H1 (cell line): Measurements from ENCODE around the gene DPF3. TPM values are rescaled to one million over a fixed set of nuclear protein-coding genes. Genes with fewer than 3 reads are reported as not detected.

Experiments
- CTCF ChIA-PET: fragments of 300-600 bp; sonication (Branson Sonifier 250); formaldehyde crosslinking; loops from one replicate; lab custom pipeline; 2021; ENCODE audit not compliant: partially characterized antibody; lab: Charles Lee
- POLR2A ChIA-PET: fragments of 300-600 bp; sonication (Branson Sonifier 250); formaldehyde crosslinking; loops from one replicate; lab custom pipeline; 2021; ENCODE audit warnings: inconsistent platforms; ENCODE audit not compliant: partially characterized antibody; lab: Charles Lee
- DNase-seq, 2 experiments: peaks; one replicate each; pipeline versions ENCODE4 v3.0.0 to v3.0.0-alpha.2; 2010 to 2022; ENCODE audit warnings: low spot score in 2 of 2, low read depth in 1 of 2, mixed read lengths in 1 of 2
- FAIRE-seq: peaks from 2 replicates; lab custom pipeline; 2011; peaks lifted over from hg19 to GRCh38; lab: Jason Lieb, UNC
- H2AFZ ChIP-seq: 2 replicates; pipeline ENCODE4 v1.8.1; 2012; ENCODE audit warnings: low read length, inconsistent platforms
- H2AK5ac ChIP-seq: 2 replicates; pipeline ENCODE4 v1.6.1; 2013; ENCODE audit warnings: low read depth, low read length
- H2BK120ac ChIP-seq: replicated peaks from 2 replicates; pipeline ENCODE3; 2013; ENCODE audit warnings: low read depth, low read length, inconsistent platforms
- H2BK12ac ChIP-seq: 2 replicates; pipeline ENCODE4 v1.6.1; 2013; ENCODE audit warnings: low read depth, low read length
- H2BK15ac ChIP-seq: 2 replicates; pipeline ENCODE4 v1.6.1; 2013; ENCODE audit warnings: low read length
- H2BK20ac ChIP-seq: 2 replicates; pipeline ENCODE4 v1.6.1; 2013; ENCODE audit warnings: low read length
- H2BK5ac ChIP-seq: 2 replicates; pipeline ENCODE4 v1.6.1; 2013; ENCODE audit warnings: low read depth, low read length
- H3K14ac ChIP-seq: 2 replicates; pipeline ENCODE4 v1.6.1; 2013; ENCODE audit warnings: inconsistent platforms; ENCODE audit not compliant: insufficient read length
- H3K18ac ChIP-seq: 2 replicates; pipeline ENCODE4 v1.6.1; 2013; ENCODE audit warnings: low read length; ENCODE audit errors: extremely low read depth
- H3K23ac ChIP-seq: 2 replicates; pipeline ENCODE4 v1.6.1; 2013; ENCODE audit warnings: inconsistent platforms; ENCODE audit not compliant: insufficient read length
- H3K23me2 ChIP-seq: 2 replicates; pipeline ENCODE4 v1.6.1; 2013; ENCODE audit warnings: low read depth, low read length
- H3K27ac ChIP-seq: 2 replicates; pipeline ENCODE4 v1.6.1; 2011; ENCODE audit warnings: low read depth, low read length, inconsistent platforms
- H3K27me3 ChIP-seq, 4 experiments: replicated peaks in 1 of 4; 1 replicate in 1 of 4; 2 replicates in 3 of 4; pipeline versions ENCODE4 v1.6.1 to v1.8.1; 2011 to 2013; ENCODE audit warnings: low read length in 3 of 4, mild to moderate bottlenecking in 3 of 4, inconsistent platforms in 2 of 4, mixed read lengths in 2 of 4, moderate library complexity in 1 of 4; ENCODE audit not compliant: control insufficient read depth in 3 of 4, insufficient read depth in 3 of 4; ENCODE audit errors: extremely low read depth in 1 of 4
- H3K36me3 ChIP-seq, 4 experiments: 2 replicates each; pipeline versions ENCODE4 v1.6.1 to v1.8.1; 2011 to 2013; ENCODE audit warnings: mild to moderate bottlenecking in 4 of 4, low read length in 3 of 4, moderate library complexity in 2 of 4, control low read depth in 1 of 4, inconsistent platforms in 1 of 4; ENCODE audit not compliant: insufficient read depth in 4 of 4, control insufficient read depth in 2 of 4
- H3K4ac ChIP-seq: replicated peaks from 2 replicates; pipeline ENCODE3; 2013; ENCODE audit warnings: low read length, low read depth, mixed read lengths, inconsistent platforms; ENCODE audit not compliant: insufficient read length
- H3K4me1 ChIP-seq, 4 experiments: replicated peaks in 1 of 4; 1 replicate in 1 of 4; 2 replicates in 3 of 4; pipeline versions ENCODE4 v1.6.1 to v1.8.1; 2011 to 2013; ENCODE audit warnings: low read length in 3 of 4, inconsistent platforms in 2 of 4, mixed read lengths in 1 of 4; ENCODE audit not compliant: insufficient read depth in 4 of 4, control insufficient read depth in 3 of 4
- H3K4me2 ChIP-seq, 2 experiments: 2 replicates each; pipeline versions ENCODE4 v1.6.1 to v1.8.1; 2011 to 2013; ENCODE audit warnings: low read depth in 2 of 2, low read length in 2 of 2, control low read depth in 1 of 2, inconsistent platforms in 1 of 2, mild to moderate bottlenecking in 1 of 2; ENCODE audit not compliant: insufficient read depth in 1 of 2
- H3K4me3 ChIP-seq, 4 experiments: fragments of 200-600, 300-600 bp in 1 of 4; sonication (generic), shearing (Covaris generic), sonication (Bioruptor Twin) in 1 of 4; 2 replicates each; pipeline versions ENCODE4 v1.5.1 to v1.8.1; 2011 to 2016; ENCODE audit warnings: low read length in 4 of 4, low read depth in 3 of 4, control low read depth in 2 of 4, inconsistent platforms in 2 of 4, mild to moderate bottlenecking in 2 of 4, mixed read lengths in 1 of 4, moderate library complexity in 1 of 4; ENCODE audit not compliant: insufficient read depth in 2 of 4; ENCODE audit errors: extremely low read depth in 1 of 4
- H3K56ac ChIP-seq: replicated peaks from 2 replicates; pipeline ENCODE3; 2013; ENCODE audit warnings: low read depth, mild to moderate bottlenecking, mixed read lengths, low read length, inconsistent platforms; ENCODE audit not compliant: insufficient read length
- H3K79me1 ChIP-seq: 2 replicates; pipeline ENCODE4 v1.6.1; 2013; ENCODE audit warnings: low read depth, low read length, control low read depth
- H3K79me2 ChIP-seq, 2 experiments: 2 replicates each; pipeline versions ENCODE4 v1.6.1 to v1.8.1; 2012 to 2013; ENCODE audit warnings: low read length in 2 of 2, mild to moderate bottlenecking in 2 of 2, inconsistent platforms in 1 of 2; ENCODE audit not compliant: insufficient read depth in 2 of 2, control insufficient read depth in 1 of 2
- H3K9ac ChIP-seq, 4 experiments: replicated peaks in 1 of 4; 1 replicate in 1 of 4; 2 replicates in 3 of 4; pipeline versions ENCODE4 v1.6.1 to v1.8.1; 2011 to 2013; ENCODE audit warnings: low read depth in 3 of 4, low read length in 3 of 4, control low read depth in 2 of 4, mild to moderate bottlenecking in 2 of 4, moderate library complexity in 2 of 4, inconsistent platforms in 1 of 4; ENCODE audit errors: extremely low read depth in 1 of 4
- H3K9me3 ChIP-seq, 2 experiments: 2 replicates each; pipeline versions ENCODE4 v1.6.1 to v1.8.1; 2012 to 2013; ENCODE audit warnings: mild to moderate bottlenecking in 2 of 2, moderate library complexity in 2 of 2, control low read depth in 1 of 2, inconsistent platforms in 1 of 2, low read depth in 1 of 2, low read length in 1 of 2, mixed read lengths in 1 of 2; ENCODE audit not compliant: insufficient read depth in 2 of 2
- H4K20me1 ChIP-seq, 2 experiments: replicated peaks in 1 of 2; 2 replicates each; pipeline versions ENCODE3 to v1.8.1; 2011 to 2013; ENCODE audit warnings: inconsistent platforms in 2 of 2, low read length in 2 of 2, mild to moderate bottlenecking in 1 of 2; ENCODE audit not compliant: insufficient read depth in 2 of 2, control insufficient read depth in 1 of 2
- H4K5ac ChIP-seq: 2 replicates; pipeline ENCODE4 v1.6.1; 2013; ENCODE audit warnings: low read length, low read depth, mixed read lengths, inconsistent platforms; ENCODE audit not compliant: insufficient read length
- H4K8ac ChIP-seq: 2 replicates; pipeline ENCODE4 v1.8.0; 2013; ENCODE audit warnings: mild to moderate bottlenecking, moderate library complexity, low read length, inconsistent platforms; ENCODE audit not compliant: insufficient read depth; ENCODE audit errors: extremely low read depth
- H4K91ac ChIP-seq: replicated peaks from 2 replicates; pipeline ENCODE3; 2013; ENCODE audit warnings: low read length, mixed read lengths, inconsistent platforms; ENCODE audit not compliant: insufficient read length
- BRCA1 ChIP-seq: IDR thresholded peaks from 2 replicates; pipeline ENCODE4 v1.6.1; 2012; ENCODE audit warnings: low read depth, low read length, improper control_type of control experiment
- CBX8 ChIP-seq: fragments of 300-800, 300-1000 bp; sonication (generic); IDR thresholded peaks from 2 replicates; pipeline ENCODE4 v1.7.1; 2016; ENCODE audit warnings: low read depth, low read length, borderline replicate concordance
- CTBP2 ChIP-seq: IDR thresholded peaks from 2 replicates; pipeline ENCODE4 v1.7.0; 2011; ENCODE audit warnings: borderline replicate concordance, mild to moderate bottlenecking, moderate library complexity, mixed read lengths, low read length; ENCODE audit not compliant: insufficient read depth, insufficient read length
- GTF2F1 ChIP-seq: IDR thresholded peaks from 2 replicates; pipeline ENCODE4 v1.6.1; 2012; ENCODE audit warnings: low read depth, low read length, improper control_type of control experiment, borderline replicate concordance
- KDM1A ChIP-seq: fragments of 200-600, 300-600 bp; sonication (generic); IDR thresholded peaks from 2 replicates; pipeline ENCODE4 v1.7.1; 2016; ENCODE audit warnings: mild to moderate bottlenecking, low read length, borderline replicate concordance
- KDM5A ChIP-seq: fragments of 200-600 bp; IDR thresholded peaks from 2 replicates; pipeline ENCODE4 v1.7.1; 2012; ENCODE audit warnings: mild to moderate bottlenecking, low read length, inconsistent platforms, mixed read lengths
- NRF1 ChIP-seq: IDR thresholded peaks from 2 replicates; pipeline ENCODE4 v1.6.1; 2011; ENCODE audit warnings: mild to moderate bottlenecking, low read depth, low read length, improper control_type of control experiment
- POLR2AphosphoS5 ChIP-seq: IDR thresholded peaks from 2 replicates; pipeline ENCODE4 v1.6.1; 2011; ENCODE audit warnings: low read depth, low read length
- SP2 ChIP-seq: IDR thresholded peaks from 2 replicates; pipeline ENCODE4 v1.6.1; 2012; ENCODE audit warnings: mild to moderate bottlenecking, low read length, inconsistent platforms
- SUZ12 ChIP-seq: fragments of 200-600 bp; sonication (generic); IDR thresholded peaks from 2 replicates; pipeline ENCODE4 v1.6.1; 2012; ENCODE audit warnings: mild to moderate bottlenecking, inconsistent platforms, low read length, moderate library complexity, mixed read lengths
- TAF1 ChIP-seq: IDR thresholded peaks from 2 replicates; pipeline ENCODE4 v1.6.1; 2011; ENCODE audit warnings: mild to moderate bottlenecking, low read depth, low read length
- WGBS, 2 experiments: shearing (Covaris generic) in 1 of 2; methylation state at CpG; one replicate each; pipeline versions ENCODE4 v1.1.6 to v1.1.7; 2013 to 2015; ENCODE audit warnings: low lambda C conversion rate in 2 of 2, mixed read lengths in 2 of 2, inconsistent platforms in 1 of 2, low coverage in 1 of 2, missing lambda C conversion rate in 1 of 2; ENCODE audit not compliant: insufficient replicate concordance in 2 of 2, insufficient coverage in 1 of 2, insufficient read length in 1 of 2; ENCODE audit errors: extremely low coverage in 1 of 2, missing lambda C conversion rate in 1 of 2; 5-methylcytosine and 5-hydroxymethylcytosine counted together
- polyA plus RNA-seq, 7 experiments: library from polyadenylated mRNA; depleted of rRNA in 3 of 7; stranded (reverse) in 5 of 7; unstranded in 2 of 7; fragments of >200 nt in 5 of 7; fragments of 200-250 nt in 2 of 7; gene quantifications; 1 replicate in 5 of 7; 2 replicates in 1 of 7; 4 replicates in 1 of 7; pipeline versions ENCODE4 v1.2.1 to v1.2.3, GENCODE V29; 2011 to 2013; ENCODE audit warnings: missing spikeins in 2 of 7, mixed read lengths in 2 of 7
- total RNA-seq: library from RNA; stranded (reverse); fragmentation: NEBNext Ultra II Directional; extraction: Animal tissue kit (Norgen Biotek cat#: 25700); gene quantifications from 2 replicates; pipeline ENCODE4 v1.2.1, GENCODE V29; 2021

Gene DPF3
- total and polyA plus RNA-seq, 2 of the 8 experiments (the other 6 are each of a cell fraction or from before 2014, with no cell fraction given): 0.19 TPM; not detected in 1

- TF ChIP-seq POLR2AphosphoS5 (no peak), NRF1 (no peak), KDM1A (no peak), SUZ12 (no peak), KDM5A (no peak), BRCA1 (no peak), SP2 (no peak), GTF2F1 (no peak), CBX8 (no peak), CTBP2 (no peak), TAF1 (no peak)
- H2BK120ac ChIP-seq: no peak overlapping the region
- H2BK5ac ChIP-seq: no peak overlapping the region
- no peaks in the 10 kb centered on the region for H4K20me1 ChIP-seq
- H3K4me2 ChIP-seq: no peak overlapping the region
- H3K27me3 ChIP-seq: no peaks in the 10 kb centered on the region
- no peak overlapping the region for H2BK12ac ChIP-seq
- H3K79me2 ChIP-seq: no peaks in the 10 kb centered on the region; a peak in 1 of 4 replicates
- H3K18ac ChIP-seq: no peak overlapping the region
- no peaks in the 10 kb centered on the region for H3K79me1 ChIP-seq
- H3K4me3 ChIP-seq: no peak overlapping the region; a peak in 1 of 8 replicates
- FAIRE-seq (no peak), DNase-seq (no peak)
- no peaks in the 10 kb centered on the region for H3K36me3 ChIP-seq
- H4K5ac ChIP-seq: no peak overlapping the region
- ChIA-PET CTCF (interaction anchor here (0.6 to 1.3 kb wide), 4 partner anchors 10 to 260 kb away, joined by 3 to 6 read pairs (median 3); no protein-coding TSS in a partner anchor), POLR2A (no interaction called here)
- H3K27ac ChIP-seq: no peak overlapping the region
- no peak overlapping the region for H2AK5ac ChIP-seq
- no peak overlapping the region for H2AFZ ChIP-seq
- no peaks in the 10 kb centered on the region for H3K4me1 ChIP-seq
- no peak overlapping the region for H4K8ac ChIP-seq
- H3K9ac ChIP-seq: no peak overlapping the region
- no peak overlapping the region for H3K14ac ChIP-seq
- no peaks in the 10 kb centered on the region for H3K9me3 ChIP-seq
- H4K91ac ChIP-seq: no peak overlapping the region
- no peaks in the 10 kb centered on the region; the same call in 1 of the 2 replicates for H3K23me2 ChIP-seq
- no peak overlapping the region for H2BK20ac ChIP-seq
- H3K56ac ChIP-seq: no peak overlapping the region
- H3K4ac ChIP-seq: no peak overlapping the region
- no peak overlapping the region for H3K23ac ChIP-seq
- H2BK15ac ChIP-seq: no peak overlapping the region
- WGBS, 2 experiments: 84 to 100% methylated on average over 1 to 5 of the region's 5 CpGs
Observed at GRCh38 chr14:72645706-72646105, 248.2 kb downstream of the DPF3 start.
